ENCODE measurements around the gene THAP10. TPM values are rescaled to one million over a fixed set of nuclear protein-coding genes. Genes with fewer than 3 reads are reported as not detected.

The THAP10 gene
- total RNA-seq, 1 donor from 2014 or later = 5.6 TPM

DNA sequence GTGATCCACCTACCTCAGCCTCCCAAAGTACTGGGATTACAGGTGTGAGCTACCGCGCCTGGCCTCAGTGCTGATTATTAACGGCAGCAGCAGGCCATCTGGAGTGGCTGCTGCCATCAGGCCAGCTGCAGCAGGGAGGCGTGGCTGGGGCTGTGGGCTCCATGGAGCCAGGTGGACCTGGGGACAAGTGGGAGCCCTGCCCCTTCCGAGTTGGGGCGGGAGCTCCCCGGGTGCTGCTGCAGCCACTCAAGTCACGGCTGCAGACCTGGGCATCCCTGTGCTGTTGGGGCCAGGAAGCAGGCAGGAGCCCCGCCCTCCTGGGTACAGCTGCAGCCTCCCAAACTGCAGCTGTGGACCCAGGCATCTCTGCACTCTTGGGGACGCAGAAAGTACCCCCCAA lies 24.3 kb upstream of the THAP10 start:
- no peak for TF ChIP-seq CTCF (IDR thresholded peaks at IDR 0.05; ENCODE audit: borderline replicate concordance)
- Histone ChIP-seq H3K9me3 (replicated peaks) (no peaks in the 10 kb centered on the region), H3K27me3 (ENCODE audit: low read depth) (no peaks in the 10 kb centered on the region), H3K36me3 (no peaks in the 10 kb centered on the region), H3K27ac (replicated peaks) (no peak overlapping the region), H3K4me3 (no peak overlapping the region), H3K4me1 (no peaks in the 10 kb centered on the region)
- DNase-seq = no peak
- intact Hi-C loops (cut with micrococcal nuclease) = no loop called here

- no peaks in the 10 kb centered on the region for H3K27me3 ChIP-seq (ENCODE audit: low read depth)
- H3K27ac ChIP-seq (replicated peaks) = no peak overlapping the region
- H3K9me3 ChIP-seq (replicated peaks) = peaks cover 16% of the 10 kb centered on the region
- DNase-seq = no peak
- H3K4me1 ChIP-seq = peaks cover 6% of the 10 kb centered on the region
- peaks cover 21% of the 10 kb centered on the region for H3K36me3 ChIP-seq
- intact Hi-C loops (cut with micrococcal nuclease) = no loop called here
- H3K4me3 ChIP-seq = no peak overlapping the region
- no peak for TF ChIP-seq CTCF (IDR thresholded peaks at IDR 0.05; ENCODE audit: borderline replicate concordance)
Measured at GRCh38 chr15:70912187-70912586, 20.0 kb upstream of the THAP10 start.

GRCh38 chr15:70910958-70911357 lies 18.7 kb upstream of the THAP10 start:
- H3K4me1 ChIP-seq = peaks cover 6% of the 10 kb centered on the region
- peaks cover 16% of the 10 kb centered on the region for H3K9me3 ChIP-seq (replicated peaks)
- intact Hi-C loops (cut with micrococcal nuclease) = no loop called here
- H3K36me3 ChIP-seq = peaks cover 30% of the 10 kb centered on the region
- no peak for TF ChIP-seq CTCF (IDR thresholded peaks at IDR 0.05; ENCODE audit: borderline replicate concordance)
- no peaks in the 10 kb centered on the region for H3K27me3 ChIP-seq (ENCODE audit: low read depth)
- H3K4me3 ChIP-seq = no peak overlapping the region
- DNase-seq = no peak
- H3K27ac ChIP-seq (replicated peaks) = no peak overlapping the region

DNA sequence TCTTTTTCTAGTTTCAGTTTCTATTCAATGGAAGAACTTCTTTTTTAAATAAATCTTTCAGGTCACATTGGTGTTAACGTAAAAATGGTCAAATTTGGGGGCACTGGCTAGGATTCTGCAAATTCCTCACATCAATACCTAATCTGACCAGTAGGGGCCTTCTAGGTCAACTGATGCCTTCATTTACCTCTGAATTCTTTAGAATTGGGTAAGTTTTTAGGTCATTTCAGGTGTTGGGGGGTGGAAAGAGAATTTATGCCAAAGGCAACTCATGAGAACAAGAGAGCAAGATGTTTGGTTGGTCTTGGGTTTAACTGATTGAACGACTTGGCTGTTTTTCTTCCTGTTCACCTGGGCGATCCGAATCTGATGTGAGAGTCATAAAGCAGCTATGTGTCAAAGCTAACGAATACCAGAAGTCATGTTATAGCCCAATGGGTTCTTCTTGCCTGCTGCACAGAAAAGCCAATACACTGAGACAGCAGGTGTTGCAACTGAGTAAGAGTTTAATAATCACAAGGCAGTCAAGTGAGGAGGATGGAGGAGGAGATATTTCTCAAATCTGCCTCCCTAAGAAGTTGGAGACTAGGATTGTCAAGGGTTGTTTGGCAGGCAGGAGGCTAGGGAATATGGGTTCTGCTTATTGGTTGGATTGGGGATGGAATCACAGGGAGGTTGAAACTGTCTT lies 15.7 kb upstream of the THAP10 start:
- no peak overlapping the region for H3K27ac ChIP-seq (replicated peaks)
- TF ChIP-seq CTCF (IDR thresholded peaks at IDR 0.05; ENCODE audit: borderline replicate concordance) = no peak
- H3K4me1 ChIP-seq = peaks cover 6% of the 10 kb centered on the region
- intact Hi-C loops (cut with micrococcal nuclease) = no loop called here
- no peaks in the 10 kb centered on the region for H3K27me3 ChIP-seq (ENCODE audit: low read depth)
- H3K36me3 ChIP-seq = peaks cover 45% of the 10 kb centered on the region
- peaks cover 16% of the 10 kb centered on the region for H3K9me3 ChIP-seq (replicated peaks)
- no peak for DNase-seq
- H3K4me3 ChIP-seq = no peak overlapping the region

GRCh38 chr15:70906842-70907241 lies 14.6 kb upstream of the THAP10 start:
- Histone ChIP-seq H3K27ac (replicated peaks) (no peak overlapping the region), H3K4me3 (no peak overlapping the region), H3K9me3 (replicated peaks) (peaks cover 16% of the 10 kb centered on the region), H3K27me3 (ENCODE audit: low read depth) (no peaks in the 10 kb centered on the region), H3K4me1 (peaks cover 6% of the 10 kb centered on the region), H3K36me3 (peaks cover 45% of the 10 kb centered on the region)
- TF ChIP-seq CTCF (IDR thresholded peaks at IDR 0.05; ENCODE audit: borderline replicate concordance) = no peak
- intact Hi-C loops (cut with micrococcal nuclease) = no loop called here
- no peak for DNase-seq
